HG03135 (cell line): Measurements from ENCODE around the gene DNTT.

Experiments used
- ATAC-seq: cut with Tn5 transposase; IDR thresholded peaks from one replicate; pipeline ENCODE4 v1.9.1; 2021; ENCODE audit warnings: mild to moderate bottlenecking, moderate library complexity; ENCODE audit not compliant: unreplicated experiment

DNTT gene

GRCh38 chr10:96339956-96340904, 36.0 kb downstream of the DNTT start:
- no peak for ATAC-seq

- no peak for ATAC-seq
Measured at GRCh38 chr10:96341219-96342182, 37.3 kb downstream of the DNTT start.

GRCh38 chr10:96342402-96342801, 38.2 kb downstream of the DNTT start:
- ATAC-seq, result no peak

- no peak for ATAC-seq
Measured at GRCh38 chr10:96344178-96344577, 39.9 kb downstream of the DNTT start.

- ATAC-seq, result no peak
Measured at GRCh38 chr10:96345222-96345621, 41.0 kb downstream of the DNTT start.

- no peak for ATAC-seq
Measured at GRCh38 chr10:96346295-96346694, 42.1 kb downstream of the DNTT start.

GRCh38 chr10:96352027-96352426, 47.8 kb downstream of the DNTT start:
- ATAC-seq, result no peak

- no peak for ATAC-seq
Measured at GRCh38 chr10:96352582-96352981, 48.3 kb downstream of the DNTT start.

GRCh38 chr10:96357038-96357620, 52.9 kb downstream of the DNTT start:
- ATAC-seq, result no peak

GRCh38 chr10:96358851-96359540, 54.8 kb downstream of the DNTT start, which contains the start of gene OPALIN:
Gene OPALIN, minus strand, starts transcription at chr10:96359002. Its CDS starts 106 bp downstream, at chr10:96358896.
- no peak for ATAC-seq

GRCh38 chr10:96359616-96360015, 55.4 kb downstream of the DNTT start:
- no peak for ATAC-seq

- ATAC-seq, result no peak
Measured at GRCh38 chr10:96360331-96360730, 56.1 kb downstream of the DNTT start.

GRCh38 chr10:96360766-96361165, 56.5 kb downstream of the DNTT start:
- ATAC-seq, result no peak

GRCh38 chr10:96365571-96365970, 61.3 kb downstream of the DNTT start:
- ATAC-seq, result no peak

GRCh38 chr10:96366508-96366907, 62.3 kb downstream of the DNTT start:
- no peak for ATAC-seq

- ATAC-seq, result no peak
Measured at GRCh38 chr10:96367470-96367869, 63.2 kb downstream of the DNTT start.

GRCh38 chr10:96368971-96369370, 64.7 kb downstream of the DNTT start:
- ATAC-seq, result no peak

- no peak for ATAC-seq
Measured at GRCh38 chr10:96369890-96370583, 65.8 kb downstream of the DNTT start.

- no peak for ATAC-seq
Measured at GRCh38 chr10:96370584-96371157, 66.4 kb downstream of the DNTT start.
